Panc1 (cell line): Measurements from ENCODE around the gene RHBDL1. TPM values are rescaled to one million over a fixed set of nuclear protein-coding genes. Genes with fewer than 3 reads are reported as not detected.

Source experiments
- ATAC-seq: fragments of 200-7000 bp; cut with Tn5 transposase; 2 replicates; pipeline ENCODE4 v1.9.1; 2020; ENCODE audit warnings: mild to moderate bottlenecking, moderate library complexity
- BruUV-seq: library from RNA; stranded (reverse); fragments of 400-500 nt; replicated peaks from 2 replicates; lab custom pipeline; 2021; lab: Mats Ljungman, UMichigan
- CTCF ChIA-PET: fragments of 300-600 bp; sonication (Branson Sonifier 250); formaldehyde crosslinking; loops from one replicate; lab custom pipeline; 2022; ENCODE audit warnings: antibody characterized with exemption; lab: Charles Lee
- POLR2A ChIA-PET: fragments of 300-600 bp; sonication (Branson Sonifier 250); formaldehyde crosslinking; loops from one replicate; lab custom pipeline; 2022; ENCODE audit warnings: antibody characterized with exemption; lab: Charles Lee
- DNase-seq: peaks from one replicate; pipeline ENCODE4 v3.0.0-alpha.2; 2010; ENCODE audit warnings: low read depth, low spot score
- H3K27ac ChIP-seq: 2 replicates; pipeline ENCODE4 v1.5.1; 2011; ENCODE audit warnings: mild to moderate bottlenecking, low read length, inconsistent platforms
- H3K27me3 ChIP-seq: fragments of 200-500 bp; sonication (Bioruptor generic); 2 replicates; pipeline ENCODE4 v1.6.0; 2014; ENCODE audit warnings: low read length, inconsistent platforms; ENCODE audit not compliant: control insufficient read depth, insufficient read depth
- H3K36me3 ChIP-seq: fragments of 200-500 bp; sonication (Bioruptor generic); 2 replicates; pipeline ENCODE4 v1.5.1; 2014; ENCODE audit warnings: inconsistent platforms, mild to moderate bottlenecking, low read length, moderate library complexity; ENCODE audit not compliant: control insufficient read depth, insufficient read depth
- H3K4me1 ChIP-seq: 2 replicates; pipeline ENCODE4 v1.5.1; 2011; ENCODE audit warnings: inconsistent platforms, mild to moderate bottlenecking, low read length, moderate library complexity; ENCODE audit not compliant: control insufficient read depth, insufficient read depth
- H3K4me3 ChIP-seq, 2 experiments: 2 replicates each; pipeline ENCODE4 v1.5.1; 2011 to 2012; ENCODE audit warnings: low read depth in 2 of 2, low read length in 2 of 2, mild to moderate bottlenecking in 2 of 2, inconsistent platforms in 1 of 2, moderate library complexity in 1 of 2
- H3K9me3 ChIP-seq: fragments of 200-500 bp; sonication (Bioruptor generic); 2 replicates; pipeline ENCODE4 v1.5.1; 2014; ENCODE audit warnings: low read depth, mild to moderate bottlenecking, inconsistent platforms, low read length, moderate library complexity; ENCODE audit not compliant: control insufficient read depth, insufficient read depth
- POLR2AphosphoS5 ChIP-seq: IDR thresholded peaks from 2 replicates; pipeline ENCODE4 v1.6.1; 2012; ENCODE audit warnings: mild to moderate bottlenecking, low read depth, low read length, moderate library complexity
- SIN3A ChIP-seq: IDR thresholded peaks from 2 replicates; pipeline ENCODE4 v1.6.1; 2012; ENCODE audit warnings: low read depth, mild to moderate bottlenecking, low read length, moderate library complexity, borderline replicate concordance; ENCODE audit not compliant: insufficient read depth
- TCF7L2 ChIP-seq: IDR thresholded peaks from 2 replicates; pipeline ENCODE4 v1.6.1; 2011; ENCODE audit warnings: mild to moderate bottlenecking, low read depth, low read length, inconsistent platforms
- in situ Hi-C: cut with HindIII; loops from 2 replicates; pipeline ENCODE4 v1.10.0; 2016; ENCODE audit warnings: low sequenced_read_pairs, low pct_unique_long_range_greater_than_20kb
- intact Hi-C: fragments of 100-400 bp; cut with micrococcal nuclease; formaldehyde crosslinking; loops from one replicate; pipeline ENCODE4 v1.10.0; 2022; ENCODE audit not compliant: unreplicated experiment
- total RNA-seq: library from RNA; stranded (reverse); gene quantifications from one replicate; pipeline ENCODE4 v1.2.1, GENCODE V29; 2021; ENCODE audit not compliant: unreplicated experiment
- TF ChIP-seq, protein P1 (sequence below), 2 experiments: IDR thresholded peaks; 2 replicates each; pipeline ENCODE4 v1.6.1; 2011 to 2012; ENCODE audit warnings: low read depth in 2 of 2, control low read depth in 1 of 2, low read length in 1 of 2, mild to moderate bottlenecking in 1 of 2, moderate library complexity in 1 of 2; ENCODE audit not compliant: insufficient read depth in 1 of 2
- TF ChIP-seq, protein P2 (sequence below): fragments of 450-650 bp; IDR thresholded peaks from 2 replicates; pipeline ENCODE4 v1.5.1; 2017; ENCODE audit warnings: mild to moderate bottlenecking

Gene RHBDL1
- total RNA-seq, 1 experiment from 2014 or later, result 6.6 TPM

GRCh38 chr16:724188-725040, 48.9 kb downstream of the RHBDL1 start:
- intact Hi-C loops (no loop called here), in situ Hi-C loops (no loop called here)
- ATAC-seq (no peak), DNase-seq (no peak)
- Histone ChIP-seq H3K36me3 (no peaks in the 10 kb centered on the region; the same call in 1 of the 2 replicates), H3K27me3 (no peaks in the 10 kb centered on the region), H3K9me3 (no peaks in the 10 kb centered on the region), H3K4me1 (peaks cover 18% of the 10 kb centered on the region), H3K27ac (peak overlapping the region; percentile 17; the same call in 1 of the 2 replicates), H3K4me3 (no peak overlapping the region)
- ChIA-PET CTCF (interaction anchor here (0.5 to 2.1 kb wide), 3 partner anchors 12 to 426 kb away, joined by 6 to 10 read pairs (median 7); no protein-coding TSS in a partner anchor), POLR2A (interaction anchor here (0.5 to 0.8 kb wide), 3 partner anchors 11 to 84 kb away, joined by 3 to 4 read pairs (median 3); no protein-coding TSS in a partner anchor)
- no TSS peak for BruUV-seq
- TF ChIP-seq, protein P1, sequence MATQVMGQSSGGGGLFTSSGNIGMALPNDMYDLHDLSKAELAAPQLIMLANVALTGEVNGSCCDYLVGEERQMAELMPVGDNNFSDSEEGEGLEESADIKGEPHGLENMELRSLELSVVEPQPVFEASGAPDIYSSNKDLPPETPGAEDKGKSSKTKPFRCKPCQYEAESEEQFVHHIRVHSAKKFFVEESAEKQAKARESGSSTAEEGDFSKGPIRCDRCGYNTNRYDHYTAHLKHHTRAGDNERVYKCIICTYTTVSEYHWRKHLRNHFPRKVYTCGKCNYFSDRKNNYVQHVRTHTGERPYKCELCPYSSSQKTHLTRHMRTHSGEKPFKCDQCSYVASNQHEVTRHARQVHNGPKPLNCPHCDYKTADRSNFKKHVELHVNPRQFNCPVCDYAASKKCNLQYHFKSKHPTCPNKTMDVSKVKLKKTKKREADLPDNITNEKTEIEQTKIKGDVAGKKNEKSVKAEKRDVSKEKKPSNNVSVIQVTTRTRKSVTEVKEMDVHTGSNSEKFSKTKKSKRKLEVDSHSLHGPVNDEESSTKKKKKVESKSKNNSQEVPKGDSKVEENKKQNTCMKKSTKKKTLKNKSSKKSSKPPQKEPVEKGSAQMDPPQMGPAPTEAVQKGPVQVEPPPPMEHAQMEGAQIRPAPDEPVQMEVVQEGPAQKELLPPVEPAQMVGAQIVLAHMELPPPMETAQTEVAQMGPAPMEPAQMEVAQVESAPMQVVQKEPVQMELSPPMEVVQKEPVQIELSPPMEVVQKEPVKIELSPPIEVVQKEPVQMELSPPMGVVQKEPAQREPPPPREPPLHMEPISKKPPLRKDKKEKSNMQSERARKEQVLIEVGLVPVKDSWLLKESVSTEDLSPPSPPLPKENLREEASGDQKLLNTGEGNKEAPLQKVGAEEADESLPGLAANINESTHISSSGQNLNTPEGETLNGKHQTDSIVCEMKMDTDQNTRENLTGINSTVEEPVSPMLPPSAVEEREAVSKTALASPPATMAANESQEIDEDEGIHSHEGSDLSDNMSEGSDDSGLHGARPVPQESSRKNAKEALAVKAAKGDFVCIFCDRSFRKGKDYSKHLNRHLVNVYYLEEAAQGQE (IDR thresholded peaks at IDR 0.05; ENCODE audit: insufficient read depth in 1 of 2, low read depth in 2 of 2, low read length in 1 of 2), result no peak
- TF ChIP-seq, protein P2, sequence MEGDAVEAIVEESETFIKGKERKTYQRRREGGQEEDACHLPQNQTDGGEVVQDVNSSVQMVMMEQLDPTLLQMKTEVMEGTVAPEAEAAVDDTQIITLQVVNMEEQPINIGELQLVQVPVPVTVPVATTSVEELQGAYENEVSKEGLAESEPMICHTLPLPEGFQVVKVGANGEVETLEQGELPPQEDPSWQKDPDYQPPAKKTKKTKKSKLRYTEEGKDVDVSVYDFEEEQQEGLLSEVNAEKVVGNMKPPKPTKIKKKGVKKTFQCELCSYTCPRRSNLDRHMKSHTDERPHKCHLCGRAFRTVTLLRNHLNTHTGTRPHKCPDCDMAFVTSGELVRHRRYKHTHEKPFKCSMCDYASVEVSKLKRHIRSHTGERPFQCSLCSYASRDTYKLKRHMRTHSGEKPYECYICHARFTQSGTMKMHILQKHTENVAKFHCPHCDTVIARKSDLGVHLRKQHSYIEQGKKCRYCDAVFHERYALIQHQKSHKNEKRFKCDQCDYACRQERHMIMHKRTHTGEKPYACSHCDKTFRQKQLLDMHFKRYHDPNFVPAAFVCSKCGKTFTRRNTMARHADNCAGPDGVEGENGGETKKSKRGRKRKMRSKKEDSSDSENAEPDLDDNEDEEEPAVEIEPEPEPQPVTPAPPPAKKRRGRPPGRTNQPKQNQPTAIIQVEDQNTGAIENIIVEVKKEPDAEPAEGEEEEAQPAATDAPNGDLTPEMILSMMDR, result no peak
- TF ChIP-seq TCF7L2 (no peak), POLR2AphosphoS5 (no peak; the same call in 1 of the 2 replicates), SIN3A (no peak)

DNA sequence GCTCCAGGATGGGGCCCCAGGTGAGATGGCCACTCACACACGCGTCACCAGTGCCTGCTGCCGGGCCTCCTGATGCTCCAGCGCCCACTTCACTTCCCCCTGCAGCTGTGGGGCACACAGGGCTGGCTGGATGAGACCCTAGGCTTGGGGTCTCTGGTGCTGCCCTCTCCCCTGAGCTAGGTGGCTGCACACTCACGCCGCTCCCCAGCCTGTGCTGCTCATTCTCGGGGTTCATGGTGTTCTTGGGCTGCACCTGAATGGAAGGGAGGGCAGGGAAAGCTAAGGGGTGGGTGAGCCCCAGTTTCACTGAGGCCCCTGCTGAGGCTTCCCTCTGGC, 49.5 kb downstream of the RHBDL1 start:
- TF ChIP-seq, protein P1 (IDR thresholded peaks at IDR 0.05; ENCODE audit: insufficient read depth in 1 of 2, low read depth in 2 of 2, low read length in 1 of 2), result no peak
- TF ChIP-seq SIN3A, result no peak
- TF ChIP-seq TCF7L2, result no peak
- no peak for TF ChIP-seq POLR2AphosphoS5
- TF ChIP-seq, protein P2, result no peak
- intact Hi-C loops, result no loop called here
- BruUV-seq, result no TSS peak
- Histone ChIP-seq H3K27me3 (no peaks in the 10 kb centered on the region), H3K4me3 (no peak overlapping the region), H3K27ac (peak overlapping the region; percentile 17; the same call in 1 of the 2 replicates), H3K9me3 (no peaks in the 10 kb centered on the region), H3K36me3 (no peaks in the 10 kb centered on the region; the same call in 1 of the 2 replicates), H3K4me1 (peaks cover 16% of the 10 kb centered on the region)
- ChIA-PET POLR2A (interaction anchor here (0.7 kb wide), 1 partner anchor 83 kb away, joined by 3 read pairs; no protein-coding TSS in a partner anchor), CTCF (interaction anchor here (0.6 to 2.1 kb wide), 2 partner anchors 12 to 425 kb away, joined by 7 to 10 read pairs; no protein-coding TSS in a partner anchor)
- in situ Hi-C loops, result no loop called here
- ATAC-seq, result no peak
- no peak for DNase-seq
